HG03025 (cell line): ENCODE data around the gene KAZALD1.

ENCODE experiments used
- ATAC-seq: cut with Tn5 transposase; IDR thresholded peaks from one replicate; pipeline ENCODE4 v1.9.1; 2021; ENCODE audit warnings: mild to moderate bottlenecking, moderate library complexity; ENCODE audit not compliant: unreplicated experiment, low FRiP score

Gene KAZALD1

DNA sequence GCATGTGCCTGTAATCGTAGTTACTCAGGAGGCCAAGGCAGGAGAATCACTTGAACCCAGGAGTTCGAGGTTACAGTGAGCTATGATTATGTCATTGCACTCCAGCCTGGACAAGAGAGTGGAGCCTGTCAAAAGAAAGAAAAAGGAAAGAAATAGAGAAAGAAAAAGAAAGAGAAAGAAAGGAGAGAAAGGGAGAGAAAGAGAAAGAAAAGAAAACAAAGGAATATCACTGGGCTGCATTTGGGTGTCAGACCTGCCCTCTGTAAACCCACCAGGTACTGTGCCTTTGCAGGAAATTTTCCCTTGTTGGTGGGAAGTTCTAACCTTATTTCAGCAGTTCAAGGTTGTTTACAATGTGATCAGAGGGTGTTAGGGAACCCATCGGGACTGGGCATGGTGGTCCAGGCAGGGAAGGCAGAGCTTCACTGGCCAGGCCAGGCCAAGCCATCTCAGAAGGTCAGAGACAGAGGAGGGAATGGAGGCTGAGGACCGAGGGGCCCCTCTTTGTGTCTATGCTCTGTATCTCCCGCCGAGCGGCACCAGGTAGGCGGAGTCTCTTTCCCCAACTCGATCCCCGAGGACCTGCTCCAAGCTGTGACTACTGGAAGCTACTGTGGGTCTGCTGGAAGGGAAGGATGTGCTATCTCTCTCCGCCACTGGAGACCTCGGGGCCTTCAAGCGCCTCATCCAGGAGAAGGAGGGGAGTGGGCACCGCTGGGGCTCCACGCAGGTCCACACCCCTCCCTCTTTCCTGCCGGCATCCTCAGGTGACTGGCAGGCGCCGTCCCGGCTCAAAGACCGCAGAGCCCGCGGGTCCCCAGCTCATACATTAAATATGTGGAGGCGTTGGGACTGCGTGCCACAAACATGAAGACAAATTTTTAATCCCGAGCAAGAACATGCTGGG is 15.2 kb upstream of the KAZALD1 start:
- no peak for ATAC-seq

GRCh38 chr10:101047268-101047667 is 14.5 kb upstream of the KAZALD1 start:
- no peak for ATAC-seq

- ATAC-seq, result no peak
Observed at GRCh38 chr10:101047961-101048892, 13.6 kb upstream of the KAZALD1 start.

- ATAC-seq, result no peak
Observed at GRCh38 chr10:101050208-101051069, 11.3 kb upstream of the KAZALD1 start.

GRCh38 chr10:101052285-101052684 is 9.5 kb upstream of the KAZALD1 start:
- ATAC-seq, result no peak

- no peak for ATAC-seq
Observed at GRCh38 chr10:101053516-101053915, 8.3 kb upstream of the KAZALD1 start.

GRCh38 chr10:101054351-101054750 is 7.4 kb upstream of the KAZALD1 start:
- no peak for ATAC-seq

DNA sequence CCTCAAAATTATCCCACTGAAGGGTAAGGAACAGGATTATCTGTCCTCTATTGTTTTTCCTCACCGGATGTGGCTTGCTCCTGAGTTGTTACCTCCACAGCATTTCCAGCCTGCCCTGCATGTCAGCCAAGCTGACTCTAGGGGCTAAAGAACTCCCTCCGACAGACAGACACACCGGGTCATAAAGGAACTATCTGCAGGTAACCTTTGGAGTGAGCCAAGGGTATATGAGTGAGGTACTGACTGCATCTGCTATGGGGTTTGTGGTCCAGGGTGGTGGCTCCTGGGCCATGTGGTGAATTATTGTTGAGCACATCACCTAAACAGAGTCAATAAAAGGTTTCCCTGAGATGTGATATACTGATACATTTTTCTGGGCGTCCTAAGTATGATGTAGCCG is 6.9 kb upstream of the KAZALD1 start:
- no peak for ATAC-seq

DNA sequence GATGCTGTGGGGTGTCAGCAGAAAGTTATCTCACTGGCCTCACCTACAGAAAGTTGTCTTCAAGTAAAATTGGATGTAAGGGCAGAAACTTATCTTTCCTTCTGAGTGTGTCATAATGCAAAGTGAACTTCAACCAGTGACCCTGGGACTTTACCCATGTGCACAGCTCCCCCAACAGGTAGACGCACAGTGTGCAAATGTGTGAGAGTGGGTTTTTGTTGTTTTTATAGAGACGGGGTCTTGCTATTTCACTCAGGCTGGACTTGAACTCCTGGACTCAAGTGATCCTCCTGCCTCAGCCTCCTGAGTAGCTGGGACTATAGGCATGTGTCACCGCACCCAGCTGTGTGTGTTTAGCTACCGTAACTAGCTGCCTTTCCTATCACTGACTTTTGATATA is 6.4 kb upstream of the KAZALD1 start:
- no peak for ATAC-seq

DNA sequence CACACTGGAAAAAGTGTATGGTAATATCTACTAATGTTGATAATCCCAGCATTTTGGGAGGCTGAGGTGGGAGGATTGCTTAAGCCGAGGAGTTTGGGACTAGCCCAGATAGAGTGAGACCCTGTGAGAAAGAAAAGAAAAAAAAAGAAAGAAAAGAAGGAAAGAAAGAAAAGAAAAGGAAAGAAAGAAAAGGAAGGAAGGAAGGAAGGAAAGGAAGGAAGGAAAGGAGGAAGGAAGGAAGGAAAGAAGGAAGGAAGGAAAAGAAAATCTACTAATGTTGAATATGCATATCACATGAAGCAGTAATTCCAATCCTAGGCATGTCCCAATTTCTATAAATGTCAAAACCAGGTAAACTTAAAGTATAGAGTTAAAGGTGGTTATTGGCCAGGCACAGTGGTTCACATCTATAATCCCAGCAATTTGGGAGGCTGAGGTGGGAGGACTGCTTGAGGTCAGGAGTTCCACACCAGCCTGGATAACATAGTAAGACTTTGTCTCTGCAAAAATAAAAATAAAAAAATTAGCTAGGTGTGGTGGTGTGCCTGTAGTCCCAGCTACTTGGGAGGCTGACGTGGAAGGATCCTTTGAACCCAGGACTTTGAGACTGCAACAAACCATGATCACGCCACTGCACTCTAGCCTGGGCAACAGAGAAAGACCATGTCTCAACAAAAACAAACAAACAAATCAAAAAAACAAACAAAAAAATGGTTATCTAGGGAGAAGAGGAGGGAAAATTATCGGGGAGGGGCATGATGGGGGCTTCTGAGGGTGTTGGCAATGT is 5.2 kb upstream of the KAZALD1 start:
- ATAC-seq, result no peak

DNA sequence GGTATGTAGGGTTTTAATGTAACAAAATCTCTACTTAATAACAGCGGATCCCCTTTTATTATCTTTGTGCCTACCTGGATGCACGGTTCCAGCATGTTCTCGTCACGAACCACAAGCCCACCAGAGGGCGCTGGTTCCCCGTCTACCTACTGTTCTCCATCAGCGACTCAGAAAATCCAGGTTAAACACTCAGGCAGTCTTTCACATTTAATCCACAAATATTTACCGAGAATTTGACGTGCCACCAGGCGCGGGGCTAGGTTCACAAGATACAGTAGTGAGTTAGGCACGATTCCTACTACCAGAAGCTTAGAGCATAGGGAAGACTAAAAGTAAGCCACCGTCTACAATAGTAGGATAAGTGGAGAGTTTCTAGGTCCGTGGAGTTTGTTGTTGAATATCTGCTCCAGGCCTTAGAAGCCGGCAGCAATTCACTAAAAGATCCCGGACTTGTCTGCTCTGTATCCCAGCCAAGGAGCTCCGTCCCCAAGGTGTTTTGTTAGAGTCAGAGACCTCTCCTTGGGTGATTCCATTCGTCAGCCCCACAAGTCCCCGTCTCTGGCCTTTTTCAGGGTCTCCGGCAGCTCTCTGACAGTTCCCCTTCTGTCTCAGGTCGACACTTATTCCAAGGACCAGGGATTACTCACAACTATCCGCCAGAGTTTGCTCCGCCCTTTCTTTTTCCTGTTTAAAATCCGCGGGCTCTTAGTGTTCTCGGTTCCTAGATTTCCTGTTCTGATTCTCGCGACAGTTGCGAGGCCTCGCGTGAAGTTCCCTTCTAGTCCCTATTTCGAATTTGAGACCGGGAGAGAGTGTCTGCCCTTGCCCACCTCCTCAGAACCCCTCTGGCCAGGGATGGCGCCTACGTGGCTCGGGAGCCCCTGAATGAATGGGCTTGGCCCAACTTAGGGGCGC is 1.5 kb upstream of the KAZALD1 start:
- ATAC-seq, result peak; percentile 54

DNA sequence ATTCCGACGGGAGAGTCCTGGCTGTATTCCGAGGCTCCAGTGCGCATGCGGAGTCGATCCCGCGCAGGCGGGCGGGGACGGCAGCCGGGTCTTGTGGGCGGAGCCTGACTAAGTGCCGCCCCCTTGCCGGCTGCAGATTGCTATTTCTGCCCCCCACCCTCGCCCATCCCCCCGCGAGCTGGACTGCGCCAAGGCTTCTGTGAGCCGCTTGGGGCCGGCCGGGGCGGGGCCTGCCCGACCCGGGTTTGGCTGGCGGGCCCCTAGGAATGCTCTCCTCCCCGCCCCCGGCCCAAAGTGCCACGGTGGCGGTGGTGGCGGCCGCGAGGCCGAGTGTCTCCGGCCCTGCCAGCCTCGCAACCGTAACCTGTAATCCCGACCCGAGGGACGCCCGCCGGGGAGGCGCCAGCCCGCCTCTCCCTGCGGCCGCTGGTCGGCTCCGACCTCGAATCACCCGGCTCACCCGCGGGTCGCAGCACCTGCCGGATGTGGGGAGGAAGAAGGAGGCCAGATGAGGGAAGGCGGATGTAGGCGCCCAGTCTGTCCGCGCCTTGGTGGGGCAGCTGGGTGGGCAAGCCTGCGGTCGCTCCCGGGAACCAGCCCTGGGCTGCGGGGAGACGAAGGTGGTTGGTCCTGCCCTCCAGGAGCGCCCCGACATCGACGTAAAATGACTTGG is 702 bp upstream of the KAZALD1 start:
- peak; percentile 42 for ATAC-seq

DNA sequence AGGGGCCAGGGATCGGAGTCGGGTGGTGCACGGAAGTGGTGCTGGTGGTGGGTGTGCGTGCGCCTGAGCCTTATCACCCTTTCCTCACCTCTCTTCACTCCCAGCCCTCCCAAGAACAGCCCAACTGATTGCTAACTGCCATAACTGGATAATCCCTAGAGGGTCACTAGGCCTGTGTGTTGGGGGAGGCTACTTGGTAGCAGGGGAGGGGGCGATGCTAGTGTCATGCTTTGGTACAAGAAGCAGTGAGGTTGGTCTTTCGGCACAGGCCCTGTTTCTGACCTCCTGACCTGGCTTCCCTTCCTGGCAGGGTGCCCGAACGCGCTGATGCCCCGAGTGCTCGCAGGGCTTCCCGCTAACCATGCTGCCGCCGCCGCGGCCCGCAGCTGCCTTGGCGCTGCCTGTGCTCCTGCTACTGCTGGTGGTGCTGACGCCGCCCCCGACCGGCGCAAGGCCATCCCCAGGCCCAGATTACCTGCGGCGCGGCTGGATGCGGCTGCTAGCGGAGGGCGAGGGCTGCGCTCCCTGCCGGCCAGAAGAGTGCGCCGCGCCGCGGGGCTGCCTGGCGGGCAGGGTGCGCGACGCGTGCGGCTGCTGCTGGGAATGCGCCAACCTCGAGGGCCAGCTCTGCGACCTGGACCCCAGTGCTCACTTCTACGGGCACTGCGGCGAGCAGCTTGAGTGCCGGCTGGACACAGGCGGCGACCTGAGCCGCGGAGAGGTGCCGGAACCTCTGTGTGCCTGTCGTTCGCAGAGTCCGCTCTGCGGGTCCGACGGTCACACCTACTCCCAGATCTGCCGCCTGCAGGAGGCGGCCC is 652 bp downstream of the KAZALD1 start:
- no peak for ATAC-seq

DNA sequence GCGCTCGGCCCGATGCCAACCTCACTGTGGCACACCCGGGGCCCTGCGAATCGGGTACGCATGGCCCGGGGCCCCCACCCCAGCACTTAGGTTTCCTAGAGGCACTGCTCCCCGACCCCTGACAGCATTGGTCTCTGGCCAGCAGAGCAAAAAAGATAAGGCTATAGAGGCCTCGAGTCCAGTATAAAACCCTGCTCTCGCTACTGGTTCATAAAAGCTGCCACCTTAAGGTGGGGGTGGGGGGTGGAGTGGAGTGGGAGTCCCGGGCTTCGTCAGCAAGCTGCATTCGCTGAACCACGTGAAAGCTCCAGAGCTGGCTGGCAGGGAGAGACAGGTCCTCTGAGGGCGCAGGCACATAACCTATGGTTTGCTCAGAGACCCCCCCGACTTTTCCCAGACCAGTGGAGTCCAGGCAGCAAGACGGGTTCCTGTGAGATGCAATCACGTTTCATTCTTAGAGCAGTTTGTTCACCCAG is 1.3 kb downstream of the KAZALD1 start:
- ATAC-seq, result no peak

- no peak for ATAC-seq
Observed at GRCh38 chr10:101063548-101064414, 2.0 kb downstream of the KAZALD1 start.

DNA sequence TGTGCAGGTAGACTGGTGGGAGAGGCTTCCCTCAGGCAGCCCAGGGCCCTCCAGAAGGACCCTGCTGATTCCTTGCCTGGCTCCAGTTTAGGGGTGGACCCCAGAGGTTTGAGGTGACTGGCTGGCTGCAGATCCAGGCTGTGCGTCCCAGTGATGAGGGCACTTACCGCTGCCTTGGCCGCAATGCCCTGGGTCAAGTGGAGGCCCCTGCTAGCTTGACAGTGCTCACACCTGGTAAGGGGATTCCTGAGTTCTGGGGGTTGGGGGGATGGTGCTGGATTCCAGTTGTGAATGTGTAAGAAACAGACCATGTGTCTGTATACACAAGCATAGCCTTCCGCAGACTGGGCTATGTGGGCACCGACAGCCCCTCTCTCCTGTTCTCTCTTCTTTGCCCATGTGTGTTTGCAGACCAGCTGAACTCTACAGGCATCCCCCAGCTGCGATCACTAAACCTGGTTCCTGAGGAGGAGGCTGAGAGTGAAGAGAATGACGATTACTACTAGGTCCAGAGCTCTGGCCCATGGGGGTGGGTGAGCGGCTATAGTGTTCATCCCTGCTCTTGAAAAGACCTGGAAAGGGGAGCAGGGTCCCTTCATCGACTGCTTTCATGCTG is 2.7 kb downstream of the KAZALD1 start:
- no peak for ATAC-seq
